Measurements from ENCODE around the gene APH1A. TPM values are rescaled to one million over a fixed set of nuclear protein-coding genes. Genes with fewer than 3 reads are reported as not detected.
"Not testable (repeated sequence)": the region's sequence is repeated elsewhere in the genome, so short reads cannot be mapped to it uniquely, and the experiment has no call there.

Gene APH1A
- total RNA-seq, 4 donors from 2014 or later, result 40.3 to 68.9 (median 49.5) TPM

GRCh38 chr1:150224983-150225382 lies 43.8 kb downstream of the APH1A start:
- H3K27ac ChIP-seq, result no peak overlapping the region
- no peaks in the 10 kb centered on the region for H3K27me3 ChIP-seq
- 75 to 100% methylated on average over 1 of the region's 1 CpG for WGBS, 2 donors (ENCODE audit: low coverage in 1 of 2)
- H3K9me3 ChIP-seq, result no peaks in the 10 kb centered on the region
- no peak for ATAC-seq
- H3K4me1 ChIP-seq, result no peaks in the 10 kb centered on the region
- H3K4me3 ChIP-seq, result no peak overlapping the region
- H3K36me3 ChIP-seq, result peaks cover 0 to 87% of the 10 kb centered on the region in 2 donors
- no peak for TF ChIP-seq POLR2A (IDR thresholded peaks at IDR 0.05)
- no peak for TF ChIP-seq EP300 (IDR thresholded peaks at IDR 0.05)
- no peak for TF ChIP-seq POLR2AphosphoS5 (IDR thresholded peaks at IDR 0.05)
- TF ChIP-seq CTCF (IDR thresholded peaks at IDR 0.05), result no peak

GRCh38 chr1:150221552-150221951 lies 47.3 kb downstream of the APH1A start:
- no peak for ATAC-seq
- Histone ChIP-seq H3K27ac (no peak overlapping the region), H3K4me1 (no peaks in the 10 kb centered on the region), H3K4me3 (no peak overlapping the region), H3K9me3 (no peaks in the 10 kb centered on the region), H3K36me3 (peaks cover 0 to 64% of the 10 kb centered on the region in 2 donors), H3K27me3 (no peaks in the 10 kb centered on the region)
- WGBS, 2 donors (ENCODE audit: low coverage in 1 of 2), result 68 to 88% methylated on average over 2 of the region's 2 CpGs
- peak; percentile 13 to 38 (median 30) for TF ChIP-seq CTCF (IDR thresholded peaks at IDR 0.05)
- no peak for TF ChIP-seq EP300 (IDR thresholded peaks at IDR 0.05)

- not testable (repeated sequence) for H3K4me3 ChIP-seq, ATAC-seq, H3K27ac ChIP-seq, H3K9me3 ChIP-seq, H3K27me3 ChIP-seq
- Histone ChIP-seq H3K36me3 (peaks cover 0 to 16% of the 10 kb centered on the region in 2 donors), H3K4me1 (peaks cover 0 to 13% (median 0%) of the 10 kb centered on the region in 3 donors)
- 87 to 93% methylated on average over 2 to 4 of the region's 6 CpGs for WGBS, 2 donors (ENCODE audit: low coverage in 1 of 2)
These were observed 53.0 kb downstream of the APH1A start for GRCh38 chr1:150215855-150216254.

Small RNAs within 50 kb of the gene (small RNA-seq; reads per million reads assigned to genes)
- gene RNU2-17P, result 0 to 1.1 (median 0.20) reads per million in 4 donors

Other genes with a start within 250 kb of the APH1A start
- 10 to 100 TPM; 44.7 to 75.8 (median 50.4) TPM for gene VPS45, start 201.2 kb downstream of the APH1A start, total RNA-seq
- gene PLEKHO1, start 119.1 kb downstream of the APH1A start, total RNA-seq, result 100 to 1,000 TPM; 217 to 358 (median 228) TPM
- gene ANP32E, start 32.9 kb downstream of the APH1A start, total RNA-seq, result 10 to 100 TPM; 14.8 to 25.1 (median 21.6) TPM
- gene CA14, start 11.2 kb downstream of the APH1A start, total RNA-seq, result 1 to 10 TPM in 1 of 4 donors, under 1 TPM in 3; 0.54 to 1.5 (median 0.78) TPM
- gene C1orf54, start 3.8 kb upstream of the APH1A start, total RNA-seq, result 10 to 100 TPM in 3 of 4 donors, 1 to 10 TPM in 1; 5.2 to 37.7 (median 16.2) TPM
- 10 to 100 TPM in 2 of 4 donors, 1 to 10 TPM in 2; 3.5 to 28.3 (median 14.2) TPM for gene CIART, start 13.5 kb upstream of the APH1A start, total RNA-seq
- 10 to 100 TPM; 36.0 to 59.9 (median 43.4) TPM for gene MRPS21, start 24.8 kb upstream of the APH1A start, total RNA-seq
- gene PRPF3, start 52.5 kb upstream of the APH1A start, total RNA-seq, result 10 to 100 TPM; 28.1 to 74.9 (median 40.3) TPM
- 10 to 100 TPM; 17.0 to 31.3 (median 26.2) TPM for gene RPRD2, start 95.1 kb upstream of the APH1A start, total RNA-seq
- 10 to 100 TPM in 2 of 4 donors, 1 to 10 TPM in 2; 6.7 to 32.2 (median 10.6) TPM for gene TARS2, start 218.4 kb upstream of the APH1A start, total RNA-seq
- 10 to 100 TPM; 12.6 to 29.7 (median 19.4) TPM for gene ECM1, start 239.1 kb upstream of the APH1A start, total RNA-seq
- not detected for gene FALEC, start 246.7 kb upstream of the APH1A start, total RNA-seq